CD4-positive, CD25-positive, alpha-beta regulatory T cell (primary cell): ENCODE measurements around the gene ZSCAN10. TPM values are rescaled to one million over a fixed set of nuclear protein-coding genes. Genes with fewer than 3 reads are reported as not detected.

ENCODE experiments used
- ATAC-seq, 2 donors: fragments of 150-1000 bp; cut with Tn5 transposase; one replicate each; pipeline ENCODE4 v1.10.0; 2021; ENCODE audit warnings: low read depth in 2 of 2, moderate number of reproducible peaks in 2 of 2, moderate library complexity in 1 of 2
- DNase-seq, 3 donors: peaks; one replicate each; pipeline versions ENCODE4 v3.0.0 to v3.0.0-alpha.2; 2012 to 2022; ENCODE audit warnings: mixed read lengths in 1 of 3
- H3K27ac ChIP-seq: one replicate; pipeline ENCODE4 v1.7.0; 2013; ENCODE audit warnings: mild to moderate bottlenecking, low read length; ENCODE audit not compliant: insufficient read depth, poor library complexity, severe bottlenecking
- H3K27me3 ChIP-seq: one replicate; pipeline ENCODE4 v1.7.0; 2013; ENCODE audit warnings: low read length; ENCODE audit not compliant: control insufficient read depth, insufficient read depth
- H3K36me3 ChIP-seq: one replicate; pipeline ENCODE4 v1.7.0; 2013; ENCODE audit warnings: mild to moderate bottlenecking, low read length, moderate library complexity; ENCODE audit not compliant: control insufficient read depth, insufficient read depth
- H3K4me1 ChIP-seq: 2 replicates; pipeline ENCODE4 v1.7.0; 2013; ENCODE audit warnings: mild to moderate bottlenecking, low read length; ENCODE audit not compliant: insufficient read depth, control insufficient read depth, poor library complexity, severe bottlenecking
- H3K4me3 ChIP-seq: one replicate; pipeline ENCODE4 v1.7.0; 2013; ENCODE audit warnings: low read depth, mild to moderate bottlenecking, low read length, moderate library complexity
- H3K9me3 ChIP-seq, 2 experiments: 1 replicate in 1 of 2; 2 replicates in 1 of 2; pipeline ENCODE4 v1.7.0; 2013; ENCODE audit warnings: low read length in 2 of 2, mild to moderate bottlenecking in 1 of 2, moderate library complexity in 1 of 2; ENCODE audit not compliant: control insufficient read depth in 2 of 2
- H3K27ac Mint-ChIP-seq, 3 donors: one replicate each; pipeline ENCODE4 v1.8.0; 2020 to 2022; ENCODE audit warnings: mild to moderate bottlenecking in 3 of 3, mixed read lengths in 3 of 3, moderate library complexity in 2 of 3
- H3K27me3 Mint-ChIP-seq: one replicate; pipeline ENCODE4 v1.8.0; 2022; ENCODE audit warnings: mild to moderate bottlenecking, mixed read lengths
- H3K36me3 Mint-ChIP-seq: one replicate; pipeline ENCODE4 v1.8.0; 2020; ENCODE audit warnings: mixed read lengths
- H3K4me1 Mint-ChIP-seq, 4 donors: one replicate each; pipeline ENCODE4 v1.8.0; 2020 to 2022; ENCODE audit warnings: mixed read lengths in 4 of 4, mild to moderate bottlenecking in 1 of 4
- H3K4me3 Mint-ChIP-seq, 4 donors: one replicate each; pipeline ENCODE4 v1.8.0; 2020 to 2022; ENCODE audit warnings: mild to moderate bottlenecking in 4 of 4, mixed read lengths in 4 of 4, moderate library complexity in 3 of 4
- H3K9me3 Mint-ChIP-seq, 7 donors: one replicate each; pipeline ENCODE4 v1.8.0; 2020 to 2022; ENCODE audit warnings: mixed read lengths in 7 of 7, mild to moderate bottlenecking in 3 of 7, moderate library complexity in 2 of 7
- polyA plus RNA-seq, 4 donors: library from polyadenylated mRNA; unstranded; fragments of 300-500 nt; fragmentation: Illumina TruSeq; gene quantifications; one replicate each; pipeline ENCODE4 v1.2.3, GENCODE V29; 2021
- total RNA-seq: library from RNA; stranded (reverse); gene quantifications from one replicate; pipeline ENCODE4 v1.2.3, GENCODE V29; 2022

ZSCAN10 gene
- total and polyA plus RNA-seq, 5 donors from 2014 or later, result 0.81 TPM; not detected in 4

DNA sequence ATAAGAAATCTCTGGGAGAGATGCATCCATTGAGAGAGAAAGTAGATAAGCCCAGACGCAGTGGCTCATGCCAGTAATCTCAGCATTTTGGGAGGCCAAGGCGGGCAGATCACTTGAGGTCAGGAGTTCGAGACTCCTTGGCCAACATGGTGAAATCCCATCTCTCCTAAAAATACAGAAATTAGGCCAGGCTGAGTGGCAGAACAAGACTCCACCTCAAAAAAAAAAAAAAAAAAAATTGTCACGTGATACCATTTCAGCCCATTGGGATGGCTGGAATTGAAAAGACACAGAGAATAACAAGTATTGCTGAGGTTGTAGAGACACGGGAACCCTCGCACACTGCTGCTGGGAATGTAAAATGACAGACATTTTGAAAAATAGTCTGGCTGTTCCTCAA is 36.5 kb downstream of the ZSCAN10 start:
- Histone ChIP-seq H3K9me3 (no peaks in the 10 kb centered on the region), H3K27me3 (no peaks in the 10 kb centered on the region), H3K27ac (peak overlapping the region; percentile 34), H3K4me1 (peaks cover 64% of the 10 kb centered on the region), H3K4me3 (no peak overlapping the region), H3K36me3 (peaks cover 4% of the 10 kb centered on the region)
- Mint-ChIP-seq H3K27me3 (no peaks in the 10 kb centered on the region), H3K4me1 (peaks cover 4 to 60% (median 28%) of the 10 kb centered on the region in 4 donors), H3K4me3 (peak overlapping the region; percentile 2 to 100 (median 66)), H3K9me3 (peaks cover 0 to 2% (median 0%) of the 10 kb centered on the region in 7 donors), H3K27ac (peak overlapping the region; percentile 11 to 99 (median 94)), H3K36me3 (peaks cover 13% of the 10 kb centered on the region)
- DNase-seq (no peak), ATAC-seq (no peak)

DNA sequence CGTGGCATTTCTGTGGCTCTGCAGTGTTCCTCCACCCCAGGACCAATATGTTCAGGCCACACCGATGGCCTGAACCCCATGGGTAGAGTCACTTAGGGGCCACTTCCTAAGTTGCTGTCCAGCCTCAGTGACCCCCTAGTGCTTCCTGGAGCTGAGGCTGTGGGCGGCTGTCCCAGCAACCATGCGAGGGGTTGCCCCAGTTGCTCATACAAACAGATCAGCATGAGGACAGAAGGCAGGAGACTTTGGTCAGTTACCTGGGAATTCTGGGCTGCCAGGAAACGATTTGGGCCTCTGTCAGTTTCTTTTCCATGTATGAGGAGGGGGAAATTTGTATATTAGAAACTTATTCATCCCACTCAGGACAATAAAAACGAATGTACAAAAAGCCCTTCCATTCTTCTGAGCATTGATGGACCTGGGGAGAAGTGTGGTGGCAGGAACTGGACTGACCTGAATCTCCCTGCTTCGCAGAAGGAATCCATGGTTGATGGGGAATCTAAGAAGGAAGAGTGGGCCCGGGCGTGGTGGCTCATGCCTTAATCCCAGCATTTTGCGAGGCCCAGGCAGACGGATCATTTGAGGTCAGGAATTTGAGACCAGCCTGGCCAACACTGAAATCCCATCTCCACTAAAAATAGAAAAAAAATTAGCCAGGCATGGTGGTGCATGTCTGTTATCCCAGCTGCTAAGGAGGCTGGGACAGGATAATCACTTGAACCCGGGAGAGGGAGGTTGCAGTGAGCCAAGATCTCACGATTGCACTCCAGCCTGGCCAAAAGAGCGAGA is 38.6 kb downstream of the ZSCAN10 start:
- Histone ChIP-seq H3K36me3 (no peaks in the 10 kb centered on the region), H3K9me3 (no peaks in the 10 kb centered on the region), H3K4me3 (peak overlapping the region; percentile 48), H3K4me1 (peaks cover 58% of the 10 kb centered on the region), H3K27ac (no peak overlapping the region), H3K27me3 (no peaks in the 10 kb centered on the region)
- Mint-ChIP-seq H3K4me1 (peaks cover 4 to 64% (median 28%) of the 10 kb centered on the region in 4 donors), H3K9me3 (peaks cover 0 to 2% (median 0%) of the 10 kb centered on the region in 7 donors), H3K27me3 (no peaks in the 10 kb centered on the region), H3K27ac (peak overlapping the region; percentile 87 to 97 (median 90)), H3K4me3 (peak overlapping the region; percentile 86 to 97 (median 92)), H3K36me3 (peaks cover 3% of the 10 kb centered on the region)
- DNase-seq, result no peak
- no peak for ATAC-seq

DNA sequence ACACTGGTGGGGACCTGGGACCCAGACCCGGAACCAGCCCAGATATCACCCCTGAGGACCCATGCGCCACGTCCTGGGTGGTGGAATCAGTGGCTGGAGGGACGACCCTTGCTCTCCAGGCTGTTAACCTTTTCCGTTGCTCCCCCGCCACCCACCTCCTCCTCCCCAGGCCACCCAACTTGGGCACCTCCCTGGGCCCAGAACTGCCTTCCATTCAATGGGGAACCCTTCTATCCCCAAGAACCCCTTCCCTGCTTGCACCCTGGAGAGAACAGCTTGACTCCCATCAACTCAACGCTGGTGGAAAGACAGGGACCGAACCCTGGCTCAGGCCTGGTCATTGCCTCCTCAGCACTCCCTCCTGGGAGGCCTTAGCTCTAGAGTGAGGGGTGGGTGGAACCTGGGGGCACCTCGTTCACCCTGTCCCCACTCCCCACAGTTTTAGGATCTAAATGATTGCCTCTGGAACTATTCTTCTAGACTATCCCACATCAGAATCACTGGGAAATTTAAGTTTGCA is 39.3 kb downstream of the ZSCAN10 start:
- H3K4me3 ChIP-seq, result peak overlapping the region; percentile 48
- H3K4me1 ChIP-seq, result peaks cover 58% of the 10 kb centered on the region
- H3K27ac ChIP-seq, result peak overlapping the region; percentile 79
- peaks cover 0 to 2% (median 0%) of the 10 kb centered on the region in 7 donors for H3K9me3 Mint-ChIP-seq
- H3K27me3 Mint-ChIP-seq, result no peaks in the 10 kb centered on the region
- ATAC-seq (no peak), DNase-seq (no peak)
- peaks cover 4 to 64% (median 32%) of the 10 kb centered on the region in 4 donors for H3K4me1 Mint-ChIP-seq
- H3K36me3 ChIP-seq, result no peaks in the 10 kb centered on the region
- H3K27me3 ChIP-seq, result no peaks in the 10 kb centered on the region
- H3K9me3 ChIP-seq, result no peaks in the 10 kb centered on the region
- H3K36me3 Mint-ChIP-seq, result peaks cover 5% of the 10 kb centered on the region
- peak overlapping the region; percentile 86 to 97 (median 92) for H3K4me3 Mint-ChIP-seq
- H3K27ac Mint-ChIP-seq, result peak overlapping the region; percentile 87 to 97 (median 90)

DNA sequence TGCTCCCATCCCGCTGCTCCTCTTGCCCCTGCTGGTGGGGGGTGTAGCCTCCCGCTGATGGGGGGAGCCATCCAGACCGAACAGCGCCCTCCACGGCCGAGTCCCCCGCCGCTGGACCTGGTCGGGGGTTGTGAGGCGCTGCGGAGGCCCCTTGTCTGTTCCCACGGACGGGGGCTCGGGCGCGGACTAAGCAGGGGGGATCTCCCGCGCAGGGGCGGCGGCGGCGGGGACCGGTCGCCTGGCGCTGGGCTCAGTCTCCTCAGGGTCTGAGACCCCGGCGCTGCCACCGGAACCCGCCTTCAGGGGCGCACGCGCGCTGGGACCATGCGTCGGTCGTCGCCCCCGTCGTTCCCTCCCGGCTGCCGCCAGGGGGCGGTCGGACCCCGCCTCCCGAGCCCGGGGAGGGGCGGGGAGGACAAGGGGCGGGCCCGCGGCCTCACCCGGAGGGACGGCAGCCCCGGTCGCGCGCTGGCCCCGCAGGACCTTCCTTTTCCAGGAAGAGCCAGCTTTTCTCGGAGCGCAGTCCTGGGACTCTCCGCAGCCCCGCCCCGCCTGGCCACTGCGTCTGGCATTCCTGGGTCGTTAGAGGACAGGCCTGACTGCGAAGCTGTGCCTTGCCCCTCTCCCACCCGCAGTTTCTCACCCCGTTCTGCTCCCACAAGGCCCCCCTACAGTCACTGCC is 39.9 kb downstream of the ZSCAN10 start:
- H3K4me1 ChIP-seq, result peaks cover 55% of the 10 kb centered on the region

DNA sequence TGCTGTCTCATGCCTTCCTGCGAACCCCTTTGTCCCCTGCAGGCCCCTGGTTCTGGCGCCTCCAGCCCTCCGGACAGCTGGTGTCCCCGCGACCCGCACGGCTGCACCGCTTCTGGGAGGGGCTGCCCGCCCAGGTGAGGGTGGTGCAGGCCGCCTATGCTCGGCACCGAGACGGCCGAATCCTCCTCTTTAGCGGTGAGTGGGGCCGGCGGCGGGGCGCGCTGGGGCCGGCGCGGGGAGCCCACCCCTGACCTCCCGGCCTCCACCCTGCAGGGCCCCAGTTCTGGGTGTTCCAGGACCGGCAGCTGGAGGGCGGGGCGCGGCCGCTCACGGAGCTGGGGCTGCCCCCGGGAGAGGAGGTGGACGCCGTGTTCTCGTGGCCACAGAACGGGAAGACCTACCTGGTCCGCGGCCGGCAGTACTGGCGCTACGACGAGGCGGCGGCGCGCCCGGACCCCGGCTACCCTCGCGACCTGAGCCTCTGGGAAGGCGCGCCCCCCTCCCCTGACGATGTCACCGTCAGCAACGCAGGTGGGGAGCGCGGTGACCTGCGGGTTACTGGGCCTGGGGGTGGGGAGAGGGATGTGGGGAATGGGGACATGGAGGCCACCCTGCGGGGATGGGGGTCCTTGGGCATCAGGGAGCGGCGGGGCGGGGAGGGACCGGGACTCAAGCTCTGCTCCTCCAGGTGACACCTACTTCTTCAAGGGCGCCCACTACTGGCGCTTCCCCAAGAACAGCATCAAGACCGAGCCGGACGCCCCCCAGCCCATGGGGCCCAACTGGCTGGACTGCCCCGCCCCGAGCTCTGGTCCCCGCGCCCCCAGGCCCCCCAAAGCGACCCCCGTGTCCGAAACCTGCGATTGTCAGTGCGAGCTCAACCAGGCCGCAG is 40.7 kb downstream of the ZSCAN10 start:
- H3K27ac ChIP-seq, result peak overlapping the region; percentile 79
- peaks cover 4 to 61% (median 28%) of the 10 kb centered on the region in 4 donors for H3K4me1 Mint-ChIP-seq
- H3K36me3 Mint-ChIP-seq, result peaks cover 14% of the 10 kb centered on the region
- H3K27me3 Mint-ChIP-seq, result no peaks in the 10 kb centered on the region
- H3K27ac Mint-ChIP-seq, result peak overlapping the region; percentile 54 to 87 (median 80)
- peak in 2 of 3 donors; percentile 40 to 77 for DNase-seq
- no peaks in the 10 kb centered on the region for H3K36me3 ChIP-seq
- no peaks in the 10 kb centered on the region for H3K27me3 ChIP-seq
- H3K9me3 Mint-ChIP-seq, result no peaks in the 10 kb centered on the region
- H3K4me3 Mint-ChIP-seq, result peak overlapping the region; percentile 88 to 92 (median 92)
- peaks cover 47% of the 10 kb centered on the region for H3K4me1 ChIP-seq
- peak; percentile 35 to 42 for ATAC-seq
- H3K4me3 ChIP-seq, result no peak overlapping the region
- H3K9me3 ChIP-seq, result no peaks in the 10 kb centered on the region

More for the DNA sequence above, 39.9 kb downstream of the ZSCAN10 start:
- peak; percentile 90 for ATAC-seq
- Histone ChIP-seq H3K27ac (peak overlapping the region; percentile 79), H3K27me3 (no peaks in the 10 kb centered on the region), H3K9me3 (no peaks in the 10 kb centered on the region), H3K36me3 (no peaks in the 10 kb centered on the region), H3K4me3 (peak overlapping the region; percentile 48)
- Mint-ChIP-seq H3K9me3 (no peaks in the 10 kb centered on the region), H3K4me1 (peaks cover 4 to 62% (median 31%) of the 10 kb centered on the region in 4 donors), H3K36me3 (peaks cover 7% of the 10 kb centered on the region), H3K27ac (peak overlapping the region; percentile 87 to 97 (median 90)), H3K27me3 (no peaks in the 10 kb centered on the region), H3K4me3 (peak overlapping the region; percentile 88 to 97 (median 92))
- DNase-seq, result peak; percentile 82 to 89 (median 87)

DNA sequence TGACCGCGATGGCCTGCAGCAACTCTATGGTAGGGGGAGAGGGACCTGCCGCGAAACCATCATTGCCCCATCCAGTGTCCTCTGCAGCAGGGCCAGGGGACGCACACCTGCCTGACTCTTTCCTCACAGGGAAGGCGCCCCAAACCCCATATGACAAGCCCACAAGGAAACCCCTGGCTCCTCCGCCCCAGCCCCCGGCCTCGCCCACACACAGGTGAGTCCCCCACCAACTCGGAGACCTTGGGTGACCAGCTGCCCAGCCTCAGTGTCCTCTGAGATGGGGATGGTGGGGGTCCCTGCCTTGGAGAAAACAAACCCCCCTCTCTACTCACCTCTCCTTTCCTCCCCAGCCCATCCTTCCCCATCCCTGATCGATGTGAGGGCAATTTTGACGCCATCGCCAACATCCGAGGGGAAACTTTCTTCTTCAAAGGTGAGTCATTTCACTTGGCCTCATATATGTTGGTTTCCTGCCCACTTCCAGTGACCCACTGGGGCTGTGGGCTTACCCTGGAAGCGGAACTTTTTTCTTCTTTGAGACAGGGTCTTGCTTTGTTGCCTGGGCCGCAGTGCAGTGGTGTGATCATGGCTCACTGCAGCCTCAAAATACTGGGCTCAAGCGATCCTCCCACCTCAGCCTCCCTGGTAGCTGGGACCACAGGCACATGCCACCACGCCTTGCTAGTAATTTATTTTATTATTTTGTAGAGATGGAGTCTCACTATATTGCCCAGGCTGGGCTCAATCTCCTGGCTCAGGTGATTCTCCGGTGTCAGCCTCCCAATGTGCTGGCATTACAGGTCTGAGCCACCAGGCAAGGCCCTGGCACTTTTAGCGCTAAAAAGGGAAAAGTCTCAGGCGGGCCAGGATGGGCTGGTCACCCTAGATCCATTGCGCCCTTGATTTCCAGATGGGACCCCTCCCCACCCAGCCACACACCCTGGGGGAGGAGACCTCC is 41.6 kb downstream of the ZSCAN10 start:
- H3K4me3 Mint-ChIP-seq, result peak overlapping the region; percentile 65 to 91 (median 76)
- no peak for DNase-seq

More for the DNA sequence above, 41.6 kb downstream of the ZSCAN10 start:
- Histone ChIP-seq H3K27ac (peak overlapping the region; percentile 33), H3K9me3 (no peaks in the 10 kb centered on the region), H3K4me1 (peaks cover 47% of the 10 kb centered on the region), H3K27me3 (no peaks in the 10 kb centered on the region), H3K36me3 (no peaks in the 10 kb centered on the region), H3K4me3 (no peak overlapping the region)
- ATAC-seq, result no peak
- Mint-ChIP-seq H3K9me3 (no peaks in the 10 kb centered on the region), H3K4me1 (peaks cover 0 to 52% (median 23%) of the 10 kb centered on the region in 4 donors), H3K36me3 (peaks cover 14% of the 10 kb centered on the region), H3K27ac (peak overlapping the region in 2 of 3 donors; percentile 7 to 66), H3K27me3 (no peaks in the 10 kb centered on the region)
